ENCODE results near the gene TP63.

- TF ChIP-seq CTCF (conservative IDR thresholded peaks at IDR 0.05; ENCODE audit: low read depth in 2 of 2) (no peak), POLR2AphosphoS5 (IDR thresholded peaks at IDR 0.05; ENCODE audit: low read depth) (no peak)
Measured at GRCh38 chr3:189689625-189690024, 58.4 kb downstream of the TP63 start.

Data from GM23338 (cell line).